Epithelial cell of esophagus (primary cell): ENCODE data around the gene PDLIM5.
A peak's percentile ranks its signal among the peaks of the same experiment; 100 is the strongest.

Experiments
- DNase-seq: peaks from one replicate; pipeline ENCODE4 v3.0.0; 2010; ENCODE audit warnings: low read depth
- H3K4me3 ChIP-seq: 2 replicates; pipeline ENCODE4 v1.5.1; 2011; ENCODE audit warnings: mild to moderate bottlenecking, low read length, control low read depth
- TF ChIP-seq, protein P1 (sequence below): IDR thresholded peaks from 2 replicates; pipeline ENCODE4 v1.5.1; 2011; ENCODE audit warnings: low read depth, mild to moderate bottlenecking, low read length, control low read depth, inconsistent platforms; ENCODE audit not compliant: insufficient read depth; ENCODE audit errors: missing control alignments

The PDLIM5 gene

GRCh38 chr4:94459462-94460161 lies 7.9 kb downstream of the PDLIM5 start:
- TF ChIP-seq, protein P1, sequence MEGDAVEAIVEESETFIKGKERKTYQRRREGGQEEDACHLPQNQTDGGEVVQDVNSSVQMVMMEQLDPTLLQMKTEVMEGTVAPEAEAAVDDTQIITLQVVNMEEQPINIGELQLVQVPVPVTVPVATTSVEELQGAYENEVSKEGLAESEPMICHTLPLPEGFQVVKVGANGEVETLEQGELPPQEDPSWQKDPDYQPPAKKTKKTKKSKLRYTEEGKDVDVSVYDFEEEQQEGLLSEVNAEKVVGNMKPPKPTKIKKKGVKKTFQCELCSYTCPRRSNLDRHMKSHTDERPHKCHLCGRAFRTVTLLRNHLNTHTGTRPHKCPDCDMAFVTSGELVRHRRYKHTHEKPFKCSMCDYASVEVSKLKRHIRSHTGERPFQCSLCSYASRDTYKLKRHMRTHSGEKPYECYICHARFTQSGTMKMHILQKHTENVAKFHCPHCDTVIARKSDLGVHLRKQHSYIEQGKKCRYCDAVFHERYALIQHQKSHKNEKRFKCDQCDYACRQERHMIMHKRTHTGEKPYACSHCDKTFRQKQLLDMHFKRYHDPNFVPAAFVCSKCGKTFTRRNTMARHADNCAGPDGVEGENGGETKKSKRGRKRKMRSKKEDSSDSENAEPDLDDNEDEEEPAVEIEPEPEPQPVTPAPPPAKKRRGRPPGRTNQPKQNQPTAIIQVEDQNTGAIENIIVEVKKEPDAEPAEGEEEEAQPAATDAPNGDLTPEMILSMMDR = no peak
- H3K4me3 ChIP-seq = no peak overlapping the region
- DNase-seq = no peak

DNA sequence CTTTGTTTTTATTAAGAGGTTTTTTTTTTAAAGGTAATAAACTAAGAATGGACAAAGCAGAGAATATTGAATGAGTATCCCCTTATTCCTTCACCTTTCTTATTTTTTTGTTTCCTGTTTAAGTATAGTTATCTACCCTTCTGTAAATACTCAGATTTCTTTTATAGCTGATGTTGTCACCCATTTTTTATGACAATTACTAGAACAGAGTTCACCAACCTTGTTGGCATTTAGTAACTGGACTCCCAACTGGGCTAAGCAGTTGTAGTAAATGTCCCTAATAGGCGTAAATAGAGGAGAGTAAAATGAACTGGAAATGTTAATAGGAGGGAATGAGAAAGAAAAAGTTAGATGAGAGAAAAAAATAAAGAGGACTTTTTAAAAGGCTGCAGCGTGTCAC lies 9.8 kb downstream of the PDLIM5 start:
- TF ChIP-seq, protein P1 = no peak
- H3K4me3 ChIP-seq = no peak overlapping the region
- DNase-seq = no peak

DNA sequence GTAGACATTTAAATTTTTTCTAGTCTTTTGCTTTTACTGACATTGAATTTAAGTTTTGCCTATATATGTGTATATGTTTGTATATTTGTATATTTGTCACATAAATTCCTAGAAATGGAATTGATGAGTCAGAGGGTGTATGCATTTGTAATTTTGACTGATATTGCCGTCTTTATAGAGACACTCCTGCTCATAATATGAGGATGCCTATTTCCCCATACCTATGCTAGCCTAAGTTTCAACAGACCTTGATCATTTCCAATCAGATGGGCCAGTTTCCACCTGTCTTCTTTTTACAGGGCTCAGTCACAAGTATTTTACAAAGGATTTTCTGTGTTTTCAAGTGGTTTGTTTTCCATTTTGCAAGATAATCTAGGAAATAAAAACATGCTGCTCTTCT lies 10.8 kb downstream of the PDLIM5 start:
- DNase-seq = peak; percentile 39
- TF ChIP-seq, protein P1 = no peak
- H3K4me3 ChIP-seq = no peak overlapping the region

- DNase-seq = peak; percentile 60
- TF ChIP-seq, protein P1 = no peak
- no peak overlapping the region for H3K4me3 ChIP-seq
Observed at GRCh38 chr4:94463771-94464170, 12.0 kb downstream of the PDLIM5 start.

- DNase-seq = no peak
- no peak overlapping the region for H3K4me3 ChIP-seq
- TF ChIP-seq, protein P1 = no peak
Observed at GRCh38 chr4:94466371-94466770, 14.6 kb downstream of the PDLIM5 start.

DNA sequence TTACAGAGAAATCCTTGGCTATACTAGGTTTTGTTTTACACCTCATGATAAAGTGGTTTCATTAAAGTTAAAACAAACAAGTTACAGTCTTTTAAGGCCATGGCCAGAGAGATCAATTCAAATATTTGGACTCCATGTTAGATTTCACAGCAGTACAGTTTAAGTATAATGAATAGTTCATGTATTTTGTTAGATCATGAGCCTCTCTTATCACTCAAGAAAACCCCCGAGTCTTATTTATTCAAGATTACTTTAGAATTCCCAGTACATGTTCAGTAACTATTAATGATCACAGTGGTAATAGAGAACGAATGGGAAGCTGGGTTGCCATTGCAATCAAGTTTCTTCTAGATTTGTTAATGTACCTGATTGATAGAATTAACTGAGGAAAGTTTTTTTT lies 15.2 kb downstream of the PDLIM5 start:
- TF ChIP-seq, protein P1 = no peak
- no peak overlapping the region for H3K4me3 ChIP-seq
- no peak for DNase-seq

- no peak overlapping the region for H3K4me3 ChIP-seq
- TF ChIP-seq, protein P1 = no peak
- no peak for DNase-seq
Observed at GRCh38 chr4:94468093-94468769, 16.5 kb downstream of the PDLIM5 start.
